PC-3 (cell line): Measurements from ENCODE around the gene NEURL1B.

ENCODE experiments used
- EZH2 ChIP-seq: fragments of 300-600 bp; sonication (generic); IDR thresholded peaks from one replicate; pipeline ENCODE4 v1.6.1; 2017; ENCODE audit warnings: antibody characterized with exemption, mild to moderate bottlenecking, low read length; ENCODE audit not compliant: unreplicated experiment
- EZH2phosphoT487 ChIP-seq: fragments of 300-600 bp; sonication (generic); IDR thresholded peaks from 2 replicates; pipeline ENCODE4 v1.6.1; 2018; ENCODE audit warnings: mild to moderate bottlenecking, antibody characterized with exemption, low read length, borderline replicate concordance
- TF ChIP-seq, protein P1 (sequence below): fragments of 300-600 bp; sonication (generic); conservative IDR thresholded peaks from 2 replicates; pipeline ENCODE4 v1.5.1; 2017; ENCODE audit warnings: antibody characterized with exemption, low read depth, mild to moderate bottlenecking, low read length

DNA sequence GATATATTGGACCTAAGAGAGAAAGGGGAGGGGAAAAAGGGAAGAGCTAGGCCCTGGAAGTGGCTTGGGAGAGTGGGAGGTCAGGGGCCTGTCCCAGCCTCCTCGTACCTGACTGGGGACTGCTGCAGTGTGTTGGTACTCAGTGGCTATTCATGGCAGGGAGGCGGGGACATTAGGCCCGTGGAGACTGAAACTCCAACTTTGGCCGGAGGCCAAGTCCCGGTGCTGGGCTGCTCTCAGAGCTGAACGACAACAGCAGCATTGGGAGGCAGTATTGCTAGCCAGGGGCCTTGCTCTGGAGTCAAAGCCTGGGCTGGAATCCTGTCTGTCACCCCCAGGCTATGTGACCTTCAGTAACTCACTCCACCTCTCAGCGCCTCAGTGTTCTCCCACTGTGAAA lies 37.8 kb downstream of the NEURL1B start:
- TF ChIP-seq, protein P1, sequence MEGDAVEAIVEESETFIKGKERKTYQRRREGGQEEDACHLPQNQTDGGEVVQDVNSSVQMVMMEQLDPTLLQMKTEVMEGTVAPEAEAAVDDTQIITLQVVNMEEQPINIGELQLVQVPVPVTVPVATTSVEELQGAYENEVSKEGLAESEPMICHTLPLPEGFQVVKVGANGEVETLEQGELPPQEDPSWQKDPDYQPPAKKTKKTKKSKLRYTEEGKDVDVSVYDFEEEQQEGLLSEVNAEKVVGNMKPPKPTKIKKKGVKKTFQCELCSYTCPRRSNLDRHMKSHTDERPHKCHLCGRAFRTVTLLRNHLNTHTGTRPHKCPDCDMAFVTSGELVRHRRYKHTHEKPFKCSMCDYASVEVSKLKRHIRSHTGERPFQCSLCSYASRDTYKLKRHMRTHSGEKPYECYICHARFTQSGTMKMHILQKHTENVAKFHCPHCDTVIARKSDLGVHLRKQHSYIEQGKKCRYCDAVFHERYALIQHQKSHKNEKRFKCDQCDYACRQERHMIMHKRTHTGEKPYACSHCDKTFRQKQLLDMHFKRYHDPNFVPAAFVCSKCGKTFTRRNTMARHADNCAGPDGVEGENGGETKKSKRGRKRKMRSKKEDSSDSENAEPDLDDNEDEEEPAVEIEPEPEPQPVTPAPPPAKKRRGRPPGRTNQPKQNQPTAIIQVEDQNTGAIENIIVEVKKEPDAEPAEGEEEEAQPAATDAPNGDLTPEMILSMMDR: no peak
- TF ChIP-seq EZH2 (no peak), EZH2phosphoT487 (no peak)
